OCI-LY7 (cell line): ENCODE measurements around the gene PRCC. TPM values are rescaled to one million over a fixed set of nuclear protein-coding genes. Genes with fewer than 3 reads are reported as not detected.

ENCODE experiments used
- BruUV-seq: library from RNA; stranded (reverse); fragments of 400-500 nt; replicated peaks from 2 replicates; lab custom pipeline; 2021; lab: Mats Ljungman, UMichigan
- CTCF ChIA-PET: fragments of 300-600 bp; sonication (Branson Sonifier 250); formaldehyde crosslinking; loops from one replicate; lab custom pipeline; 2022; ENCODE audit warnings: antibody characterized with exemption; ENCODE audit not compliant: unreplicated experiment; lab: Charles Lee
- POLR2A ChIA-PET: fragments of 300-600 bp; sonication (Branson Sonifier 250); formaldehyde crosslinking; loops from one replicate; lab custom pipeline; 2022; ENCODE audit warnings: antibody characterized with exemption; lab: Charles Lee
- DNase-seq: peaks from one replicate; pipeline ENCODE4 v3.0.0-alpha.2; 2015; ENCODE audit warnings: low spot score
- H2AFZ ChIP-seq: fragments of 200-600 bp; sonication (generic), shearing (Covaris generic); 2 replicates; pipeline ENCODE4 v1.6.1; 2014; ENCODE audit warnings: mild to moderate bottlenecking, antibody characterized with exemption, low read length, moderate library complexity
- H3K27ac ChIP-seq: fragments of 200-600 bp; sonication (generic); 2 replicates; pipeline ENCODE4 v1.5.1; 2014; ENCODE audit warnings: mixed run types, low read depth, mild to moderate bottlenecking, moderate library complexity, low read length, inconsistent platforms; ENCODE audit not compliant: poor library complexity, severe bottlenecking
- H3K36me3 ChIP-seq: fragments of 200-600 bp; sonication (generic); 2 replicates; pipeline ENCODE4 v1.6.1; 2014; ENCODE audit warnings: mild to moderate bottlenecking, antibody characterized with exemption, low read length, moderate library complexity, mixed read lengths; ENCODE audit not compliant: insufficient read depth
- H3K4me1 ChIP-seq: fragments of 200-600 bp; sonication (generic); 2 replicates; pipeline ENCODE4 v1.5.1; 2014; ENCODE audit warnings: mild to moderate bottlenecking, low read length; ENCODE audit not compliant: insufficient read depth, poor library complexity, severe bottlenecking
- H3K4me2 ChIP-seq: fragments of 200-600 bp; sonication (generic); 2 replicates; pipeline ENCODE4 v1.6.1; 2014; ENCODE audit warnings: mild to moderate bottlenecking, low read length
- H3K4me3 ChIP-seq: fragments of 200-600 bp; sonication (generic); 2 replicates; pipeline ENCODE4 v1.5.1; 2014; ENCODE audit warnings: mild to moderate bottlenecking, low read depth, low read length; ENCODE audit not compliant: poor library complexity, severe bottlenecking
- H3K79me2 ChIP-seq: fragments of 200-600 bp; sonication (generic); 2 replicates; pipeline ENCODE4 v1.6.1; 2016; ENCODE audit warnings: low read depth, mild to moderate bottlenecking, low read length, moderate library complexity, mixed read lengths; ENCODE audit not compliant: insufficient read depth
- H3K9me2 ChIP-seq: fragments of 200-600 bp; sonication (generic); 2 replicates; pipeline ENCODE4 v1.6.1; 2016; ENCODE audit warnings: mild to moderate bottlenecking, low read length, mixed read lengths; ENCODE audit not compliant: insufficient read depth
- H3K9me3 ChIP-seq: fragments of 200-600 bp; sonication (generic); 2 replicates; pipeline ENCODE4 v1.6.1; 2014; ENCODE audit warnings: mild to moderate bottlenecking, mixed run types, low read length, mixed read lengths
- H4K20me1 ChIP-seq: fragments of 200-600 bp; sonication (generic); 2 replicates; pipeline ENCODE4 v1.6.1; 2014; ENCODE audit warnings: mild to moderate bottlenecking, antibody characterized with exemption, low read length, moderate library complexity, mixed read lengths; ENCODE audit not compliant: insufficient read depth
- EZH2phosphoT487 ChIP-seq: fragments of 200-600 bp; sonication (generic); IDR thresholded peaks from 2 replicates; pipeline ENCODE4 v1.6.1; 2018; ENCODE audit warnings: low read depth, borderline replicate concordance, mild to moderate bottlenecking, mixed run types, antibody characterized with exemption, low read length, moderate library complexity, mixed read lengths
- intact Hi-C: fragments of 100-400 bp; cut with micrococcal nuclease; formaldehyde crosslinking; loops from one replicate; pipeline ENCODE4 v1.10.0; 2022; ENCODE audit not compliant: unreplicated experiment
- total RNA-seq, 2 experiments: library from RNA; depleted of rRNA in 1 of 2; stranded (reverse); fragments of >200 nt in 1 of 2; shearing (Covaris generic) in 1 of 2; gene quantifications; 2 replicates each; pipeline ENCODE4 v1.2.3, GENCODE V29; 2014 to 2022
- TF ChIP-seq, protein P1 (sequence below): fragments of 200-600 bp; sonication (generic); conservative IDR thresholded peaks from 2 replicates; pipeline ENCODE4 v1.5.1; 2014; ENCODE audit warnings: mild to moderate bottlenecking, antibody characterized with exemption, low read length, moderate library complexity, mixed read lengths

The PRCC gene
- total RNA-seq, 2 experiments from 2014 or later = 54.0 to 82.9 TPM

DNA sequence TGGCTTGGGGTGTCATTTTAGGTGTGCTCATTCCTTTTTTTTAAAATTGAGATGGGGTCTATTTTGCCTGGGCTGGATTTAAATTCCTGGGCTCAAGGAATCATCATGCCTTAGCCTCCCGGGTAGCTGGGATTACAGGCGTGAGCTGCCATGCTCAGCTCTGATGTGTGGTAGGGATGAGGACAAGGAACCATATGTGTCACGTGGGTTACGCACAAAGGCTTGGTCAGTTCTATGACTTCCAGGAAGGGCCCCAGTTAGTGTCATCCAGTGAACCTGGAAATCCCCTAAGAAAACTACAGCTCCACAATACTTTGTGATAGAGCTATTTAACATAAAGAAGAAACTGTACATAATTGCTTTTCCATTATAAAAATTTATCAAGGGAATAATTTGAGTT, 45.8 kb upstream of the PRCC start:
- Histone ChIP-seq H4K20me1 (peaks cover 32% of the 10 kb centered on the region), H3K9me3 (no peaks in the 10 kb centered on the region), H3K4me2 (no peak overlapping the region), H3K79me2 (peaks cover 50% of the 10 kb centered on the region), H3K36me3 (peaks cover 87% of the 10 kb centered on the region), H3K4me1 (peaks cover 18% of the 10 kb centered on the region), H3K4me3 (no peak overlapping the region), H3K27ac (no peak overlapping the region), H3K9me2 (no peaks in the 10 kb centered on the region), H2AFZ (no peak overlapping the region)
- POLR2A ChIA-PET = no interaction called here
- BruUV-seq = no TSS peak
- CTCF ChIA-PET = no interaction called here
- DNase-seq = no peak
- no peak for TF ChIP-seq EZH2phosphoT487
- TF ChIP-seq, protein P1, sequence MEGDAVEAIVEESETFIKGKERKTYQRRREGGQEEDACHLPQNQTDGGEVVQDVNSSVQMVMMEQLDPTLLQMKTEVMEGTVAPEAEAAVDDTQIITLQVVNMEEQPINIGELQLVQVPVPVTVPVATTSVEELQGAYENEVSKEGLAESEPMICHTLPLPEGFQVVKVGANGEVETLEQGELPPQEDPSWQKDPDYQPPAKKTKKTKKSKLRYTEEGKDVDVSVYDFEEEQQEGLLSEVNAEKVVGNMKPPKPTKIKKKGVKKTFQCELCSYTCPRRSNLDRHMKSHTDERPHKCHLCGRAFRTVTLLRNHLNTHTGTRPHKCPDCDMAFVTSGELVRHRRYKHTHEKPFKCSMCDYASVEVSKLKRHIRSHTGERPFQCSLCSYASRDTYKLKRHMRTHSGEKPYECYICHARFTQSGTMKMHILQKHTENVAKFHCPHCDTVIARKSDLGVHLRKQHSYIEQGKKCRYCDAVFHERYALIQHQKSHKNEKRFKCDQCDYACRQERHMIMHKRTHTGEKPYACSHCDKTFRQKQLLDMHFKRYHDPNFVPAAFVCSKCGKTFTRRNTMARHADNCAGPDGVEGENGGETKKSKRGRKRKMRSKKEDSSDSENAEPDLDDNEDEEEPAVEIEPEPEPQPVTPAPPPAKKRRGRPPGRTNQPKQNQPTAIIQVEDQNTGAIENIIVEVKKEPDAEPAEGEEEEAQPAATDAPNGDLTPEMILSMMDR = no peak
- intact Hi-C loops = no loop called here

DNA sequence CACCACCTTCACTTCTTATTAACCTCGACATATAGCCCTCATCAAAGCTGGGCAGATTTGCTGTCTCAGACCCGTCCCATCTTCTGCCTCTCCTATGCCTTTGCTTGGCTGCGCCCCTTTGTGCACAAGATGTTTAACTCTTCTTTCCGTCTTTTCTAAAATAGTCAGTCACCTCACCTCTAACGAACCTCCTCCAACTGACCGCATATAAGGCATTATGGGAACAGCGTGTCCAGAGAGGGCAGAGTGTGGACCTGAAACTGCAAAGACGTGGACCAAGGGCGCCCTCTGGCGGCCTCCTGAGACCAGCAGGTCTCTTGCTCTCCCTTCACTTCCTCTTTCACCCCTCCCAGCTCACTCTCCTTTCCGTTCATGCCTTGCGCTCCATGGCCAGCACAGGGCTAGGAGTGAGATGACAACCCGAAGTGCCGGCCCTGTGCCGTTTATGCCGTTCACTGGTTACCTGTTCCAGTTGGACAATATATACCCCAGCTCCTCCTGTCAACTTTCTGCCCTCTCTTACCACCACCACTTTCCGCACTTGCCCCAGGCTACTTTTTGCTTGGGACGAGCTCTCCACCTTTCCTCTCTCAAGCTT, 41.6 kb upstream of the PRCC start:
- H3K9me2 ChIP-seq = no peaks in the 10 kb centered on the region
- H2AFZ ChIP-seq = no peak overlapping the region
- H3K9me3 ChIP-seq = no peaks in the 10 kb centered on the region
- H4K20me1 ChIP-seq = peaks cover 32% of the 10 kb centered on the region
- peaks cover 65% of the 10 kb centered on the region for H3K36me3 ChIP-seq
- H3K4me1 ChIP-seq = peaks cover 31% of the 10 kb centered on the region
- peak; percentile 89 for DNase-seq
- peak overlapping the region; percentile 92 for H3K4me2 ChIP-seq
- H3K79me2 ChIP-seq = peaks cover 82% of the 10 kb centered on the region
- intact Hi-C loops = loop anchor here (1.0 to 5.0 kb wide), 3 partner anchors 36 to 137 kb away; partner anchors contain the start of gene NTRK1
- peak overlapping the region; percentile 87 for H3K4me3 ChIP-seq
- POLR2A ChIA-PET = interaction anchor here (0.6 to 2.0 kb wide), 6 partner anchors 15 to 133 kb away, joined by 3 to 10 read pairs (median 4); partner anchors contain the start of genes HDGF, INSRR and MRPL24
- BruUV-seq = no TSS peak
- CTCF ChIA-PET = interaction anchor here (0.6 to 2.4 kb wide), 14 partner anchors 10 to 126 kb away, joined by 3 to 36 read pairs (median 4); partner anchors contain the start of genes HDGF and PRCC
- no peak for TF ChIP-seq EZH2phosphoT487
- TF ChIP-seq, protein P1 = peak; percentile 95
- peak overlapping the region; percentile 62 for H3K27ac ChIP-seq
